Vagina (tissue), 2 donors: ENCODE measurements around the gene RPS6KA5.

Source experiments
- POLR2A ChIP-seq, 2 donors: fragments of 450-650 bp; IDR thresholded peaks; one replicate each; pipeline ENCODE4 v1.6.1; 2017; ENCODE audit warnings: antibody characterized with exemption in 2 of 2, mild to moderate bottlenecking in 2 of 2, moderate library complexity in 2 of 2
- TF ChIP-seq, protein P1 (sequence below), 3 experiments: fragments of 450-650 bp in 2 of 3; fragments of 200-600 bp in 1 of 3; sonication (generic) in 1 of 3; IDR thresholded peaks; one replicate each; pipeline ENCODE4 v1.5.1; 2017 to 2019; ENCODE audit warnings: antibody characterized with exemption in 3 of 3, mild to moderate bottlenecking in 2 of 3, moderate library complexity in 2 of 3

DNA sequence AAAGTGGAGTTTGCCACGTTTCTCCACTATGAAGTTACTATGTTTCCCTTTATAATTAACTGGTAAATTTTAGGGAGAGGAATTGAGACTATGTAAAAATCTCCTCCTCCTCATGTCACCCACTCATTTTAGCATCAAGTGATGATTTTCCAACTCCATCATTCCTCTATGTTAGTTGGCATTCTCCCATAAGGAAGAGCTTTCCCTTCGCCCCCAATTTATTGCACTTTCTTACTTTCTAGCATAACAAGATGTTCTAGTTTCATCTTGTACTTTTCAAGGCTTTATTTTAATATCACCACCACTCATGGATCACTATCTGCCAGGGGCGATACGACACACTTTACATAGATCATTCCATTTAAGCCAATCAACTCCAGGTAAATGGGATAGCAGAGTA, 97.1 kb downstream of the RPS6KA5 start:
- no peak for TF ChIP-seq POLR2A (IDR thresholded peaks at IDR 0.05)
- TF ChIP-seq, protein P1, sequence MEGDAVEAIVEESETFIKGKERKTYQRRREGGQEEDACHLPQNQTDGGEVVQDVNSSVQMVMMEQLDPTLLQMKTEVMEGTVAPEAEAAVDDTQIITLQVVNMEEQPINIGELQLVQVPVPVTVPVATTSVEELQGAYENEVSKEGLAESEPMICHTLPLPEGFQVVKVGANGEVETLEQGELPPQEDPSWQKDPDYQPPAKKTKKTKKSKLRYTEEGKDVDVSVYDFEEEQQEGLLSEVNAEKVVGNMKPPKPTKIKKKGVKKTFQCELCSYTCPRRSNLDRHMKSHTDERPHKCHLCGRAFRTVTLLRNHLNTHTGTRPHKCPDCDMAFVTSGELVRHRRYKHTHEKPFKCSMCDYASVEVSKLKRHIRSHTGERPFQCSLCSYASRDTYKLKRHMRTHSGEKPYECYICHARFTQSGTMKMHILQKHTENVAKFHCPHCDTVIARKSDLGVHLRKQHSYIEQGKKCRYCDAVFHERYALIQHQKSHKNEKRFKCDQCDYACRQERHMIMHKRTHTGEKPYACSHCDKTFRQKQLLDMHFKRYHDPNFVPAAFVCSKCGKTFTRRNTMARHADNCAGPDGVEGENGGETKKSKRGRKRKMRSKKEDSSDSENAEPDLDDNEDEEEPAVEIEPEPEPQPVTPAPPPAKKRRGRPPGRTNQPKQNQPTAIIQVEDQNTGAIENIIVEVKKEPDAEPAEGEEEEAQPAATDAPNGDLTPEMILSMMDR (IDR thresholded peaks at IDR 0.05), result no peak
